Endothelial cell of umbilical vein (primary cell): ENCODE data around the gene VCP. TPM values are rescaled to one million over a fixed set of nuclear protein-coding genes. Genes with fewer than 3 reads are reported as not detected.

Source experiments
- BruUV-seq: library from RNA; stranded (reverse); fragments of 400-500 nt; replicated peaks from 2 replicates; lab custom pipeline; 2021; lab: Mats Ljungman, UMichigan
- CTCF ChIA-PET: fragments of 300-600, 350-600 bp; sonication (Branson Sonifier 250); formaldehyde crosslinking; loops from one replicate; lab custom pipeline; 2021; ENCODE audit warnings: antibody characterized with exemption, inconsistent platforms; lab: Charles Lee
- POLR2A ChIA-PET: fragments of 300-600, 350-600 bp; sonication (Branson Sonifier 250); formaldehyde crosslinking; loops from one replicate; lab custom pipeline; 2021; ENCODE audit warnings: antibody characterized with exemption, inconsistent platforms; lab: Charles Lee
- DNase-seq: peaks from one replicate; pipeline ENCODE4 v3.0.0-alpha.2; 2011; ENCODE audit warnings: low read depth, low spot score
- FAIRE-seq: peaks from 2 replicates; lab custom pipeline; 2011; peaks lifted over from hg19 to GRCh38; lab: Jason Lieb, UNC
- H2AFZ ChIP-seq: 2 replicates; pipeline ENCODE4 v1.6.0; 2012; ENCODE audit warnings: low read depth, low read length, control low read depth, inconsistent platforms
- H3K27ac ChIP-seq: 2 replicates; pipeline ENCODE4 v1.5.1; 2011; ENCODE audit warnings: low read depth, mild to moderate bottlenecking, control low read depth, low read length, moderate library complexity; ENCODE audit not compliant: insufficient read depth
- H3K27me3 ChIP-seq, 2 experiments: 2 replicates each; pipeline versions ENCODE4 v1.6.0 to v1.6.1; 2011; ENCODE audit warnings: low read length in 2 of 2, mixed read lengths in 1 of 2; ENCODE audit not compliant: control insufficient read depth in 2 of 2, insufficient read depth in 2 of 2
- H3K36me3 ChIP-seq, 2 experiments: 2 replicates in 1 of 2; 3 replicates in 1 of 2; pipeline ENCODE4 v1.5.1; 2011; ENCODE audit warnings: low read length in 2 of 2, mild to moderate bottlenecking in 1 of 2, moderate library complexity in 1 of 2; ENCODE audit not compliant: control insufficient read depth in 2 of 2, insufficient read depth in 2 of 2; ENCODE audit errors: extremely low read depth in 1 of 2
- H3K4me1 ChIP-seq: 3 replicates; pipeline ENCODE4 v1.5.1; 2011; ENCODE audit warnings: mild to moderate bottlenecking, low read length; ENCODE audit not compliant: control insufficient read depth, insufficient read depth; ENCODE audit errors: extremely low read depth
- H3K4me2 ChIP-seq: 2 replicates; pipeline ENCODE4 v1.6.1; 2011; ENCODE audit warnings: low read length, control low read depth, mixed read lengths; ENCODE audit not compliant: insufficient read depth
- H3K4me3 ChIP-seq, 3 experiments: fragments of 200-600 bp in 1 of 3; sonication (generic), shearing (Covaris generic) in 1 of 3; replicated peaks in 1 of 3; 2 replicates each; pipeline ENCODE4 v1.5.1; 2011 to 2016; ENCODE audit warnings: control low read depth in 3 of 3, low read length in 3 of 3, mild to moderate bottlenecking in 2 of 3, inconsistent platforms in 1 of 3, low read depth in 1 of 3, moderate library complexity in 1 of 3; ENCODE audit not compliant: insufficient read depth in 1 of 3
- H3K79me2 ChIP-seq: 2 replicates; pipeline ENCODE4 v1.6.0; 2012; ENCODE audit warnings: low read length, inconsistent platforms; ENCODE audit not compliant: control insufficient read depth, insufficient read depth
- H3K9ac ChIP-seq: replicated peaks from 2 replicates; pipeline ENCODE3; 2011; ENCODE audit warnings: low read length, control low read depth; ENCODE audit not compliant: insufficient read depth; ENCODE audit errors: extremely low read depth
- H3K9me1 ChIP-seq: replicated peaks from 3 replicates; pipeline ENCODE4 v1.6.0; 2011; ENCODE audit warnings: mild to moderate bottlenecking, low read length; ENCODE audit not compliant: control insufficient read depth, insufficient read depth; ENCODE audit errors: extremely low read depth
- H3K9me3 ChIP-seq: replicated peaks from 2 replicates; pipeline ENCODE4 v1.5.1; 2012; ENCODE audit warnings: low read length, inconsistent platforms; ENCODE audit not compliant: control insufficient read depth, insufficient read depth
- H4K20me1 ChIP-seq: replicated peaks from 2 replicates; pipeline ENCODE3; 2011; ENCODE audit warnings: mild to moderate bottlenecking, low read length; ENCODE audit not compliant: control insufficient read depth, insufficient read depth; ENCODE audit errors: extremely low read depth
- JUN ChIP-seq: IDR thresholded peaks from 2 replicates; pipeline ENCODE4 v1.6.1; 2011; ENCODE audit warnings: borderline replicate concordance, low read depth; ENCODE audit not compliant: insufficient read length, insufficient read depth
- MYC ChIP-seq: IDR thresholded peaks from one replicate; pipeline ENCODE4 v1.6.1; 2011; ENCODE audit warnings: mild to moderate bottlenecking, low read depth, low read length
- POLR2A ChIP-seq: IDR thresholded peaks from 2 replicates; pipeline ENCODE4 v1.6.1; 2012; ENCODE audit warnings: low read depth, mild to moderate bottlenecking, control low read depth, low read length
- POLR2AphosphoS5 ChIP-seq: IDR thresholded peaks from 2 replicates; pipeline ENCODE4 v1.6.1; 2012; ENCODE audit warnings: low read depth, mild to moderate bottlenecking, control low read depth, low read length, moderate library complexity; ENCODE audit not compliant: insufficient read depth
- dilution Hi-C: fragments of 300-500 bp; cut with MboI; formaldehyde crosslinking; loops from one replicate; pipeline ENCODE4 v1.15.0; 2019; ENCODE audit warnings: low sequenced_read_pairs; ENCODE audit not compliant: extremely low pct_ligation_motif_present
- intact Hi-C: fragments of 100-400 bp; cut with micrococcal nuclease; formaldehyde crosslinking; loops from one replicate; pipeline ENCODE4 v1.10.0; 2022
- polyA plus RNA-seq, 4 experiments: library from polyadenylated mRNA; depleted of rRNA in 3 of 4; stranded (reverse) in 3 of 4; unstranded in 1 of 4; fragments of >200 nt; gene quantifications; 2 replicates each; pipeline versions ENCODE4 v1.2.1 to v1.2.3, GENCODE V29; 2011 to 2012; ENCODE audit warnings: missing spikeins in 1 of 4
- total RNA-seq: library from RNA; stranded (reverse); gene quantifications from 2 replicates; pipeline ENCODE4 v1.2.3, GENCODE V29; 2021

The VCP gene
- total and polyA plus RNA-seq, 2 donors (not counting 3 experiments of a cell fraction or from before 2014, with no cell fraction given): 349 to 493 TPM

- Histone ChIP-seq H2AFZ (no peak overlapping the region), H3K9ac (no peak overlapping the region), H3K79me2 (no peaks in the 10 kb centered on the region), H3K9me1 (no peaks in the 10 kb centered on the region), H3K27ac (no peak overlapping the region), H3K4me3 (no peak overlapping the region), H3K4me1 (no peaks in the 10 kb centered on the region), H3K36me3 (peaks cover 2 to 25% of the 10 kb centered on the region in 2 experiments), H3K27me3 (no peaks in the 10 kb centered on the region), H3K4me2 (no peak overlapping the region), H4K20me1 (no peaks in the 10 kb centered on the region), H3K9me3 (no peaks in the 10 kb centered on the region)
- intact Hi-C loops (no loop called here), dilution Hi-C loops (no loop called here)
- BruUV-seq: no TSS peak
- DNase-seq: no peak
- no peak for FAIRE-seq
- CTCF ChIA-PET: no interaction called here
- no peak for TF ChIP-seq POLR2A
- no peak for TF ChIP-seq MYC
- no peak for TF ChIP-seq JUN
- POLR2A ChIA-PET: no interaction called here
Observed at GRCh38 chr9:35089434-35089833, 17.0 kb upstream of the VCP start.

- Histone ChIP-seq H3K4me2 (no peak overlapping the region), H3K27me3 (no peaks in the 10 kb centered on the region), H3K9me1 (no peaks in the 10 kb centered on the region), H3K4me1 (peaks cover 3% of the 10 kb centered on the region), H2AFZ (no peak overlapping the region), H3K27ac (no peak overlapping the region), H4K20me1 (no peaks in the 10 kb centered on the region), H3K79me2 (no peaks in the 10 kb centered on the region), H3K36me3 (peaks cover 2 to 13% of the 10 kb centered on the region in 2 experiments), H3K4me3 (no peak overlapping the region), H3K9me3 (no peaks in the 10 kb centered on the region), H3K9ac (no peak overlapping the region)
- DNase-seq (no peak), FAIRE-seq (no peak)
- TF ChIP-seq POLR2AphosphoS5 (no peak), MYC (no peak)
- ChIA-PET CTCF (no interaction called here), POLR2A (interaction anchor here (0.7 kb wide), 1 partner anchor 12 kb away, joined by 3 read pairs; no protein-coding TSS in a partner anchor)
- dilution Hi-C loops: no loop called here
- intact Hi-C loops: no loop called here
- no TSS peak for BruUV-seq
Observed at GRCh38 chr9:35085078-35085477, 12.7 kb upstream of the VCP start.
